Measurements from ENCODE around the gene HDDC3. TPM values are rescaled to one million over a fixed set of nuclear protein-coding genes. Genes with fewer than 3 reads are reported as not detected.
"Not testable (repeated sequence)": the region's sequence is repeated elsewhere in the genome, so short reads cannot be mapped to it uniquely, and the experiment has no call there.

Gene HDDC3
- total RNA-seq, 4 donors from 2014 or later, result 12.0 to 21.1 (median 19.4) TPM

DNA sequence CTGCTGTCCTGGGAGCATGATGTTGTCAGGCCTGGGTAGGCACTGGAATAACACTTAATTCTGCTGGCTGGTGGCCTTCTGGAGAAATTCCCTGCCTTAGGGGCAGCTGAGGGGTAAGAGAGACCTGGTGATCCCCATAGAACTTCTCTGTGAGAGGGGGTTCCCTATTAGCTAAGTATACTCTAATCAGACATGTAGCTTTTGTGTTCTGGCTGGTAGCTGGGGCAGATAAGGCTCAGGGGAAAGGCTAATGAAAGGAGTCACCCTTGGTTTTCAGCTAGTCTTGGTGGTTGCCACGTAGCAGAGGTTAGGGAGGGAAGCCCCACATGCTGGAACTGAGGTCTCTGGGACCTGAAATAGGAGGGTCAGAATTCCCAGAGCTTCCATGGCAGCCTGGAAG, 952 bp upstream of the HDDC3 start:
- H3K4me3 ChIP-seq (ENCODE audit: low read depth, poor library complexity, severe bottlenecking), result no peak overlapping the region
- TF ChIP-seq POLR2A (IDR thresholded peaks at IDR 0.05), result no peak
- TF ChIP-seq, protein P1, sequence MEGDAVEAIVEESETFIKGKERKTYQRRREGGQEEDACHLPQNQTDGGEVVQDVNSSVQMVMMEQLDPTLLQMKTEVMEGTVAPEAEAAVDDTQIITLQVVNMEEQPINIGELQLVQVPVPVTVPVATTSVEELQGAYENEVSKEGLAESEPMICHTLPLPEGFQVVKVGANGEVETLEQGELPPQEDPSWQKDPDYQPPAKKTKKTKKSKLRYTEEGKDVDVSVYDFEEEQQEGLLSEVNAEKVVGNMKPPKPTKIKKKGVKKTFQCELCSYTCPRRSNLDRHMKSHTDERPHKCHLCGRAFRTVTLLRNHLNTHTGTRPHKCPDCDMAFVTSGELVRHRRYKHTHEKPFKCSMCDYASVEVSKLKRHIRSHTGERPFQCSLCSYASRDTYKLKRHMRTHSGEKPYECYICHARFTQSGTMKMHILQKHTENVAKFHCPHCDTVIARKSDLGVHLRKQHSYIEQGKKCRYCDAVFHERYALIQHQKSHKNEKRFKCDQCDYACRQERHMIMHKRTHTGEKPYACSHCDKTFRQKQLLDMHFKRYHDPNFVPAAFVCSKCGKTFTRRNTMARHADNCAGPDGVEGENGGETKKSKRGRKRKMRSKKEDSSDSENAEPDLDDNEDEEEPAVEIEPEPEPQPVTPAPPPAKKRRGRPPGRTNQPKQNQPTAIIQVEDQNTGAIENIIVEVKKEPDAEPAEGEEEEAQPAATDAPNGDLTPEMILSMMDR (IDR thresholded peaks at IDR 0.05), result no peak
- WGBS, 2 donors, result 83 to 87% methylated on average over 1 of the region's 1 CpG
- intact Hi-C loops (cut with DNase I; ENCODE audit: low total_unique reads), result no loop called here
- no peak for DNase-seq (ENCODE audit: low spot score in 2 of 2)

DNA sequence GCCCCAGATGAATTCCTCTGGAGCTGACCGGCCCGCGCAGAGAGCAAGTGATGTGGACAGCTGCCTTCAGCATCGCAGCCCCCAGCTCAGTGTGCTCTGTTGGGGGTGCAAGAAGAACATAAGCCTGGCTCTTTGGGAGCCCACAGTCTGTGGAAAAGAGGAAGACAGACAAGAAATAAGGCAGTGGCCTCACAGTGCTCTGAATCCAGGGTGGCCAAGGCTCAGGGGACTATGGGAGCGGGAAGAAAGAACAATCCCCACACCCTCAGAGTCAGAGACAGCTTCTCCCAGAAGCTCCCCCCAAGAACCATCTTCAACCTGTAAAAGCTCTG, 277 bp upstream of the HDDC3 start:
- no peak for TF ChIP-seq POLR2A (IDR thresholded peaks at IDR 0.05)
- TF ChIP-seq, protein P1 (IDR thresholded peaks at IDR 0.05), result no peak
- WGBS, 2 donors, result 15 to 18% methylated on average over 5 of the region's 5 CpGs
- DNase-seq (ENCODE audit: low spot score in 2 of 2), result no peak
- intact Hi-C loops (cut with DNase I; ENCODE audit: low total_unique reads), result no loop called here
- no peak overlapping the region for H3K4me3 ChIP-seq (ENCODE audit: low read depth, poor library complexity, severe bottlenecking)

DNA sequence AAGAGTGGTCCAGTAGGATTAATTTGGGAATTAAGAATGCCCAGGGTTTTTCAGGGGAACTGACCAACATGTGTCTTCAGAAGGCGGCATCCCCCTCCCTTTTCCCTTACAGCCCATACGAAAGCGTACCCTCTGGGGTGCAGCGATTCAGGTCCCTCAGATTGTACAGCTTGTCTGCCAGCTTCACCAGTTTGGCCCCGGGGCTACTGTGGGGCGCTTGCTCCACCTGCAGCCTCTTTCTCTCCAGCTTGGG, 848 bp downstream of the HDDC3 start:
- no peak overlapping the region for H3K4me3 ChIP-seq (ENCODE audit: low read depth, poor library complexity, severe bottlenecking)
- TF ChIP-seq POLR2A (IDR thresholded peaks at IDR 0.05), result no peak
- TF ChIP-seq, protein P1 (IDR thresholded peaks at IDR 0.05), result no peak
- no peak for DNase-seq (ENCODE audit: low spot score in 2 of 2)
- WGBS, 2 donors, result 22 to 33% methylated on average over 6 of the region's 6 CpGs
- intact Hi-C loops (cut with DNase I; ENCODE audit: low total_unique reads), result no loop called here

DNA sequence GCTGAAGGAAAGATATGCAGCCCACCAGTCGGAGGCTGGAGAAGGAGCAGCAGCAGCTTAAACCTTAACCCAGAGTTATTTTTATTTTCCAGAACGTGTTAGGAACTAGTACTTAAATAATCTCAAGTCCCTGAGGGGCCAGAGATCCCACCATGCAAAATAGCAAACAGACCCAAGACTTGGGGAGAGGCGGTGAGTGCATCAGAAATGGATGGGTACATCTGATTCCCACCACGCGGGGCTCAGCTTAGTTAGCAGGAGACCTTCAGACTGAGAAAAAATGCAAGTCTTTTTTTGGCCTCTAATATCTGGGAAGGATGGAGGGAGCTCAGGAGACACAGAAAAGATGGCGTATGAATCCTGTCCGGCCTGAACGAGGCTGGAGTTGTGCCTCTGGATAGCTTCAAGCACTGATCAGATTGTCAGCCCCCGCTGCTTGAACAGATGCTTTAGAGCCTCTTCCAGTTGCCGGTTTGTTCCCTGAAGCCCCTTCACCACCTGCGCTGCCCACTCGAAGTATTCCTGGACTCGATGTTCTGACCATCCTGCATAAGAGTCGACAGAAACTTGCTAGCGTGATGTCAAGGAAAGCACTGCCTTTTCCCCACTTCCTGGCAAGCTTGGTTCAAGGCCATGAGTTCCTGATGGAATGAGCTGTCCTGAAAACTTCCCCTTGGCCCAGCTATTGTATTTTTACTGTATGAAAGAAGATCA, 1.3 kb downstream of the HDDC3 start:
- intact Hi-C loops (cut with DNase I; ENCODE audit: low total_unique reads), result no loop called here
- 62 to 71% methylated on average over 15 of the region's 15 CpGs for WGBS, 2 donors
- no peak for TF ChIP-seq POLR2A (IDR thresholded peaks at IDR 0.05)
- TF ChIP-seq, protein P1 (IDR thresholded peaks at IDR 0.05), result no peak

DNA sequence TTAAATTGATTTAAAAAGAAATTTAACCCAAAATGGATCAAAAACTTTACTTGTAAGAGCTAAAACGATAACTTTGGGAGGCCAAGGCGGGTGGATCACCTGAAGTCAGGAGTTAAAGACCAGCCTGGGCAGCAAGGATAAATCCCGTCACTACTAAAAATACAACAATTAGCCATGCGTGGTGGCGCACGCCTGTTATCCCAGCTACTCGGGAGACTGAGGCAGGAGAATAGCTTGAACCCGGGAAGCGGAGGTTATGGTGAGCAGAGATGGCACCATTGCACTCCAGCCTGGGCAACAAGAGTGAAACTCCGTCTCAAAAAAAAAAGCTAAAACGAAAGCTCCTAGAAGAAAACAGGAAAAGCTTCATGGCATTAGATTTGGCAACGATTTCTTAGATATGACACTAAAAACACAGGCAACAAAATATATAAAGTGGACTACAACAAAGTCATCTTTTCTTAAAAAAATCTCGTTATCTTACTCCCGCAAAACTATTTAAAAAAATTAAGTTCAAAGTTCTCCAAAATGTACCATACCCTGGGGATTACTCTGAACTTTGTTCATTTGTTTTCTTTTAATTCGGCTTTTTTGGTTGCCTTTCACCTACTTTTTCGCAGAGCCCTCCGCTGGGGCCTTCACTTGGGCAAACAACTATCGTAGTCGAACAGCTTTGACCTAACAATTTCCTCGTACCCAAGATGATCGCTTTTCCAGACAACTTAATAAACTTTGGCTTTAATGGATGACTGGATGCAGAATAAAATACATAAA, 2.9 kb downstream of the HDDC3 start:
- peak overlapping the region; percentile 55 for H3K4me3 ChIP-seq (ENCODE audit: low read depth, poor library complexity, severe bottlenecking)
- intact Hi-C loops (cut with DNase I; ENCODE audit: low total_unique reads), result no loop called here
- DNase-seq (ENCODE audit: low spot score in 2 of 2), result no peak
- 40 to 44% methylated on average over 21 of the region's 21 CpGs for WGBS, 2 donors
- TF ChIP-seq POLR2A (IDR thresholded peaks at IDR 0.05), result no peak
- TF ChIP-seq, protein P1 (IDR thresholded peaks at IDR 0.05), result no peak

More for the DNA sequence above, 1.3 kb downstream of the HDDC3 start:
- DNase-seq (ENCODE audit: low spot score in 2 of 2), result no peak
- H3K4me3 ChIP-seq (ENCODE audit: low read depth, poor library complexity, severe bottlenecking), result no peak overlapping the region

DNA sequence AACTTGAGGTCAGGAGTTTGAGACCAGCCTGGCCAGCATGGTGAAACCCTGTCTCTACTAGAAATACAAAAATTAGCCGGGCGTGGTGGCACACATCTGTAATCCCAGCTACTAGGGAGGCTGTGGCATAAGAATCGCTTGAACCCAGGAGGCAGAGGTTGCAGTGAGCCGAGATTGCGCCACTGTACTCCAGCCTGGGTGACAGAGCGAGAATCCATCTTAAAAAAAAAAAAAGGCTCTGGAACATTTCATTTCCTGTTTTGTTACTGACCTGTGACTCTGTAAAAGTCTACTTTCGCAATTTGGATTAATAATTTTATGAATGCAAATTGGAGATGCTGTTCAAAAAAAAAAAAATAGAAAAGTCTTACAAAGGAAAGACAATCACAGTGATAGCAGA, 4.2 kb downstream of the HDDC3 start:
- DNase-seq (ENCODE audit: low spot score in 2 of 2); intact Hi-C loops (cut with DNase I; ENCODE audit: low total_unique reads); H3K4me3 ChIP-seq (ENCODE audit: low read depth, poor library complexity, severe bottlenecking): not testable (repeated sequence)
- WGBS, 2 donors, result 91% methylated on average over 7 of the region's 7 CpGs

DNA sequence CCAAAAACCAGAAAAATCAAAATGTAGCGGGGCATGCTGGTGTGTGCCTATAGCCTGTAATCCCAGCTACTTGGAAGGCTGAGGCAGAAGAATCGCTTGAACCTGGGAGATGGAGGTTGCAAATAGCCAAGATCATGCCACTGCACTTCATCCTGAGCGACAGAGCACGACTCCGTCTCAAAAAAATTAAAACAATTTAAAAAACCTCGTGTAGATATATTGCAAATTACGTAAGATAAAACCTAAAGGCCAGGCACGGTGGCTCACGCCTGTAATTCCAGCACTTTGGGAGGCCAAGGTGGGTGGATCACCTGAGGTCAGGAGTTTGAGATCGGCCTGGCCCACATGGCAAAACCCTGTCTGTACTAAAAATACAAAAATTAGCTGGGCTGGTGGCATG, 5.6 kb downstream of the HDDC3 start:
- intact Hi-C loops (cut with DNase I; ENCODE audit: low total_unique reads); DNase-seq (ENCODE audit: low spot score in 2 of 2); H3K4me3 ChIP-seq (ENCODE audit: low read depth, poor library complexity, severe bottlenecking): not testable (repeated sequence)
- 93 to 94% methylated on average over 10 of the region's 10 CpGs for WGBS, 2 donors

Data from lower leg skin (tissue), 4 donors.